ENCODE data around the gene TCF7L2.

- no peak for TF ChIP-seq CTCF (IDR thresholded peaks at IDR 0.05)
- no peak for TF ChIP-seq POLR2AphosphoS5 (IDR thresholded peaks at IDR 0.05)
Measured at GRCh38 chr10:112999102-112999501, 49.1 kb downstream of the TCF7L2 start.
